Retina (tissue), 1 donor: Measurements from ENCODE around the gene SF3B5.
"Not testable (repeated sequence)": the region's sequence is repeated elsewhere in the genome, so short reads cannot be mapped to it uniquely, and the experiment has no call there.

ENCODE experiments used
- DNase-seq: peaks from one replicate; pipeline ENCODE4 v3.0.0-alpha.2; 2016

Gene SF3B5

GRCh38 chr6:144095134-144096002 lies at the start of gene SF3B5:
TSS of gene SF3B5 (minus strand) at chr6:144095573. CDS start at chr6:144095497, 76 bp downstream.
- peak; percentile 98 for DNase-seq

- DNase-seq, result no peak
Observed at GRCh38 chr6:144144996-144145395, 49.6 kb upstream of the SF3B5 start.

- no peak for DNase-seq
Observed at GRCh38 chr6:144143878-144144277, 48.5 kb upstream of the SF3B5 start.

- DNase-seq, result no peak
Observed at GRCh38 chr6:144143106-144143505, 47.7 kb upstream of the SF3B5 start.

GRCh38 chr6:144141470-144141869 lies 46.1 kb upstream of the SF3B5 start:
- no peak for DNase-seq

GRCh38 chr6:144140867-144141266 lies 45.5 kb upstream of the SF3B5 start:
- no peak for DNase-seq

- no peak for DNase-seq
Observed at GRCh38 chr6:144139817-144140216, 44.4 kb upstream of the SF3B5 start.

- DNase-seq, result no peak
Observed at GRCh38 chr6:144138542-144138941, 43.2 kb upstream of the SF3B5 start.

- no peak for DNase-seq
Observed at GRCh38 chr6:144134737-144135136, 39.4 kb upstream of the SF3B5 start.

GRCh38 chr6:144134176-144134575 lies 38.8 kb upstream of the SF3B5 start:
- DNase-seq, result no peak

- no peak for DNase-seq
Observed at GRCh38 chr6:144133225-144133821, 38.0 kb upstream of the SF3B5 start.

- DNase-seq, result not testable (repeated sequence)
Observed at GRCh38 chr6:144132167-144132690, 36.9 kb upstream of the SF3B5 start.

GRCh38 chr6:144131248-144131709 lies 35.9 kb upstream of the SF3B5 start:
- DNase-seq, result no peak

- no peak for DNase-seq
Observed at GRCh38 chr6:144129469-144129868, 34.1 kb upstream of the SF3B5 start.

GRCh38 chr6:144127097-144127496 lies 31.7 kb upstream of the SF3B5 start:
- DNase-seq, result no peak

- no peak for DNase-seq
Observed at GRCh38 chr6:144123836-144124235, 28.5 kb upstream of the SF3B5 start.

- DNase-seq, result no peak
Observed at GRCh38 chr6:144123421-144123820, 28.0 kb upstream of the SF3B5 start.

- DNase-seq, result no peak
Observed at GRCh38 chr6:144122861-144123260, 27.5 kb upstream of the SF3B5 start.

GRCh38 chr6:144119376-144119775 lies 24.0 kb upstream of the SF3B5 start:
- no peak for DNase-seq

GRCh38 chr6:144115219-144115618 lies 19.8 kb upstream of the SF3B5 start:
- DNase-seq, result no peak

GRCh38 chr6:144113366-144113765 lies 18.0 kb upstream of the SF3B5 start:
- no peak for DNase-seq

- DNase-seq, result no peak
Observed at GRCh38 chr6:144110210-144110609, 14.8 kb upstream of the SF3B5 start.

- DNase-seq, result no peak
Observed at GRCh38 chr6:144106206-144106605, 10.8 kb upstream of the SF3B5 start.

- DNase-seq, result peak; percentile 37
Observed at GRCh38 chr6:144104898-144105487, 9.6 kb upstream of the SF3B5 start.
